ENCODE results near the gene FAM3C. TPM values are rescaled to one million over a fixed set of nuclear protein-coding genes. Genes with fewer than 3 reads are reported as not detected.

The FAM3C gene
- total and polyA plus RNA-seq, 2 of the 4 experiments (the other 2 are of a cell fraction): 11.5 to 45.8 TPM

DNA sequence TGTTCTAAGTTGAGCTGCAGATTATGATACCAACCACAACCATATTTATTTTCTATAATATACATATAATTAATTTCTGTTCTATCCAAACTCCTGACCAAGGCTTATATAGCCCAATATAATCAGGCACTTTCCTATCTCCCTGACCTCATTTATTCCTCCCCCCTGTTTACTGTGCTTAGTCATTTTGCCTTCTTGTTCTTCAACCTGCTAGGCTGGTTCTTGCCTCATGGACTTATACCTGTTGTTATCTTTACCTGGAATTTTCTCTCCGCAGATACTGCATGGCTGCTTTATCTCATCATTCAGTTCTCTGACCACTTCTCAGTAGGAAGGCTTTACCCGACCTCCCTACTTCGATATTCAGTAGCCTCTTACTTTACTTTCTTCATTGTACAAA, 24.9 kb upstream of the FAM3C start:
- Histone ChIP-seq H3K9ac (ENCODE audit: low read depth, low read length) (no peak overlapping the region), H3K4me1 (ENCODE audit: control insufficient read depth, insufficient read depth, low read length) (no peaks in the 10 kb centered on the region), H3K36me3 (ENCODE audit: control insufficient read depth, insufficient read depth, low read length) (no peaks in the 10 kb centered on the region), H3K4ac (ENCODE audit: low read depth, low read length) (no peak overlapping the region), H2AFZ (replicated peaks; ENCODE audit: low read length, poor library complexity) (no peak overlapping the region), H4K5ac (ENCODE audit: low read depth, low read length) (no peak overlapping the region), H2BK20ac (ENCODE audit: low read depth, low read length) (no peak overlapping the region), H3K14ac (replicated peaks; ENCODE audit: low read depth, low read length) (no peak overlapping the region), H2BK5ac (ENCODE audit: low read depth, low read length, poor library complexity, severe bottlenecking) (no peak overlapping the region), H3K56ac (ENCODE audit: extremely low read depth, insufficient read depth, low read length) (no peak overlapping the region), H2AK5ac (ENCODE audit: low read depth, low read length) (no peak overlapping the region), H2AK9ac (replicated peaks; ENCODE audit: low read depth, low read length, poor library complexity) (no peak overlapping the region), H3K27ac (ENCODE audit: insufficient read depth, low read length) (no peak overlapping the region), H3K4me3 (ENCODE audit: insufficient read depth, low read depth, low read length) (no peak overlapping the region), H3K4me2 (ENCODE audit: low read depth, low read length) (no peak overlapping the region), H3K9me3 (ENCODE audit: control insufficient read depth, insufficient read depth, low read length) (no peaks in the 10 kb centered on the region), H2BK120ac (ENCODE audit: low read depth, low read length) (no peak overlapping the region), H4K91ac (ENCODE audit: insufficient read depth, low read depth, low read length) (no peak overlapping the region), H3K9me1 (ENCODE audit: insufficient read depth, low read length) (no peaks in the 10 kb centered on the region), H3K79me1 (ENCODE audit: low read depth in 1 of 2, low read length in 2 of 2) (no peaks in the 10 kb centered on the region), H2BK15ac (ENCODE audit: low read depth, low read length) (no peak overlapping the region), H3K18ac (ENCODE audit: low read depth, low read length) (no peak overlapping the region), H4K8ac (ENCODE audit: low read depth in 2 of 2, low read length in 2 of 2) (no peak overlapping the region), H3K23ac (ENCODE audit: low read depth, low read length) (no peak overlapping the region), H3K27me3 (ENCODE audit: control insufficient read depth, insufficient read depth, low read length) (peaks cover 2% of the 10 kb centered on the region), H4K20me1 (ENCODE audit: insufficient read depth, low read length) (no peaks in the 10 kb centered on the region)
- dilution Hi-C loops (cut with HindIII; ENCODE audit: low sequenced_read_pairs, unreplicated experiment) (no loop called here), in situ Hi-C loops (cut with MboI; ENCODE audit: low sequenced_read_pairs) (no loop called here), intact Hi-C loops (cut with micrococcal nuclease) (no loop called here)
- no peak for TF ChIP-seq RAD21 (IDR thresholded peaks at IDR 0.05; ENCODE audit: low read length)
- TF ChIP-seq CHD1 (IDR thresholded peaks at IDR 0.05; ENCODE audit: low read depth, low read length): no peak
- no peak for TF ChIP-seq CEBPB (IDR thresholded peaks at IDR 0.05; ENCODE audit: low read depth, low read length)
- no peak for TF ChIP-seq POLR2A (IDR thresholded peaks at IDR 0.05; ENCODE audit: low read depth, low read length)
- TF ChIP-seq MXI1 (IDR thresholded peaks at IDR 0.05; ENCODE audit: borderline replicate concordance, low read depth, low read length): no peak
- TF ChIP-seq NFE2L2 (IDR thresholded peaks at IDR 0.05; ENCODE audit: low read depth, low read length): no peak
- TF ChIP-seq, protein P1, sequence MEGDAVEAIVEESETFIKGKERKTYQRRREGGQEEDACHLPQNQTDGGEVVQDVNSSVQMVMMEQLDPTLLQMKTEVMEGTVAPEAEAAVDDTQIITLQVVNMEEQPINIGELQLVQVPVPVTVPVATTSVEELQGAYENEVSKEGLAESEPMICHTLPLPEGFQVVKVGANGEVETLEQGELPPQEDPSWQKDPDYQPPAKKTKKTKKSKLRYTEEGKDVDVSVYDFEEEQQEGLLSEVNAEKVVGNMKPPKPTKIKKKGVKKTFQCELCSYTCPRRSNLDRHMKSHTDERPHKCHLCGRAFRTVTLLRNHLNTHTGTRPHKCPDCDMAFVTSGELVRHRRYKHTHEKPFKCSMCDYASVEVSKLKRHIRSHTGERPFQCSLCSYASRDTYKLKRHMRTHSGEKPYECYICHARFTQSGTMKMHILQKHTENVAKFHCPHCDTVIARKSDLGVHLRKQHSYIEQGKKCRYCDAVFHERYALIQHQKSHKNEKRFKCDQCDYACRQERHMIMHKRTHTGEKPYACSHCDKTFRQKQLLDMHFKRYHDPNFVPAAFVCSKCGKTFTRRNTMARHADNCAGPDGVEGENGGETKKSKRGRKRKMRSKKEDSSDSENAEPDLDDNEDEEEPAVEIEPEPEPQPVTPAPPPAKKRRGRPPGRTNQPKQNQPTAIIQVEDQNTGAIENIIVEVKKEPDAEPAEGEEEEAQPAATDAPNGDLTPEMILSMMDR (conservative IDR thresholded peaks at IDR 0.05; ENCODE audit: low read depth, low read length): no peak
- no peak for TF ChIP-seq BHLHE40 (IDR thresholded peaks at IDR 0.05; ENCODE audit: low read depth, low read length)
- no peak for DNase-seq
- CTCF ChIA-PET: no interaction called here
- WGBS, 2 experiments (ENCODE audit: extremely low coverage in 2 of 2, insufficient read length in 1 of 2): no CpG with 5 or more reads among the region's 3 CpGs
- no TSS peak for BruUV-seq (replicated peaks)
- POLR2A ChIA-PET (ENCODE audit: unreplicated experiment): no interaction called here
- ATAC-seq (ENCODE audit: low read depth): no peak

Measured in IMR-90 (cell line).